BJ (cell line): ENCODE measurements around the gene PAFAH1B1. TPM values are rescaled to one million over a fixed set of nuclear protein-coding genes. Genes with fewer than 3 reads are reported as not detected.

Experiments used
- CTCF ChIA-PET: fragments of 350-600 bp; formaldehyde crosslinking; extraction: SDS; loops from one replicate; lab custom pipeline; 2021; ENCODE audit warnings: antibody characterized with exemption, inconsistent platforms; lab: Yijun Ruan, JAX
- POLR2A ChIA-PET: fragments of 300-600 bp; sonication (Branson Sonifier 250); formaldehyde crosslinking; extraction: SDS; loops from one replicate; lab custom pipeline; 2021; ENCODE audit warnings: antibody characterized with exemption; lab: Charles Lee
- DNase-seq: peaks from one replicate; pipeline ENCODE4 v3.0.0-alpha.2; 2011; ENCODE audit warnings: low read depth
- H3K27me3 ChIP-seq: 2 replicates; pipeline ENCODE4 v1.6.0; 2011; ENCODE audit warnings: low read length; ENCODE audit not compliant: control insufficient read depth, insufficient read depth
- H3K36me3 ChIP-seq: 2 replicates; pipeline ENCODE4 v1.5.1; 2011; ENCODE audit warnings: low read length; ENCODE audit not compliant: control insufficient read depth, insufficient read depth
- H3K4me3 ChIP-seq: 2 replicates; pipeline ENCODE4 v1.5.1; 2011; ENCODE audit warnings: low read depth, mild to moderate bottlenecking, control low read depth, low read length
- polyA plus RNA-seq: library from polyadenylated mRNA; depleted of rRNA; stranded (reverse); fragments of >200 nt; gene quantifications from 2 replicates; pipeline ENCODE4 v1.2.3, GENCODE V29; 2011
- TF ChIP-seq, protein P1 (sequence below): IDR thresholded peaks from 2 replicates; pipeline ENCODE4 v1.5.1; 2011; ENCODE audit warnings: low read depth, mild to moderate bottlenecking, control low read depth, inconsistent platforms, low read length, moderate library complexity; ENCODE audit not compliant: insufficient read depth

Gene PAFAH1B1
- polyA plus RNA-seq, 1 experiment = 66.2 TPM

GRCh38 chr17:2631211-2631610 is 37.8 kb downstream of the PAFAH1B1 start:
- ChIA-PET POLR2A (no interaction called here), CTCF (interaction anchor here (1.6 kb wide), 1 partner anchor 10 kb away, joined by 3 read pairs; no protein-coding TSS in a partner anchor)
- H3K27me3 ChIP-seq = no peaks in the 10 kb centered on the region
- no peaks in the 10 kb centered on the region for H3K36me3 ChIP-seq
- TF ChIP-seq, protein P1, sequence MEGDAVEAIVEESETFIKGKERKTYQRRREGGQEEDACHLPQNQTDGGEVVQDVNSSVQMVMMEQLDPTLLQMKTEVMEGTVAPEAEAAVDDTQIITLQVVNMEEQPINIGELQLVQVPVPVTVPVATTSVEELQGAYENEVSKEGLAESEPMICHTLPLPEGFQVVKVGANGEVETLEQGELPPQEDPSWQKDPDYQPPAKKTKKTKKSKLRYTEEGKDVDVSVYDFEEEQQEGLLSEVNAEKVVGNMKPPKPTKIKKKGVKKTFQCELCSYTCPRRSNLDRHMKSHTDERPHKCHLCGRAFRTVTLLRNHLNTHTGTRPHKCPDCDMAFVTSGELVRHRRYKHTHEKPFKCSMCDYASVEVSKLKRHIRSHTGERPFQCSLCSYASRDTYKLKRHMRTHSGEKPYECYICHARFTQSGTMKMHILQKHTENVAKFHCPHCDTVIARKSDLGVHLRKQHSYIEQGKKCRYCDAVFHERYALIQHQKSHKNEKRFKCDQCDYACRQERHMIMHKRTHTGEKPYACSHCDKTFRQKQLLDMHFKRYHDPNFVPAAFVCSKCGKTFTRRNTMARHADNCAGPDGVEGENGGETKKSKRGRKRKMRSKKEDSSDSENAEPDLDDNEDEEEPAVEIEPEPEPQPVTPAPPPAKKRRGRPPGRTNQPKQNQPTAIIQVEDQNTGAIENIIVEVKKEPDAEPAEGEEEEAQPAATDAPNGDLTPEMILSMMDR = no peak
- DNase-seq = no peak
- H3K4me3 ChIP-seq = no peak overlapping the region

GRCh38 chr17:2634361-2634960 is 41.0 kb downstream of the PAFAH1B1 start:
- TF ChIP-seq, protein P1 = no peak
- Histone ChIP-seq H3K4me3 (no peak overlapping the region), H3K36me3 (no peaks in the 10 kb centered on the region; the same call in none of the 2 replicates), H3K27me3 (no peaks in the 10 kb centered on the region)
- DNase-seq = no peak
- ChIA-PET CTCF (interaction anchor here (0.5 kb wide), 1 partner anchor 50 kb away, joined by 4 read pairs; no protein-coding TSS in a partner anchor), POLR2A (no interaction called here)

DNA sequence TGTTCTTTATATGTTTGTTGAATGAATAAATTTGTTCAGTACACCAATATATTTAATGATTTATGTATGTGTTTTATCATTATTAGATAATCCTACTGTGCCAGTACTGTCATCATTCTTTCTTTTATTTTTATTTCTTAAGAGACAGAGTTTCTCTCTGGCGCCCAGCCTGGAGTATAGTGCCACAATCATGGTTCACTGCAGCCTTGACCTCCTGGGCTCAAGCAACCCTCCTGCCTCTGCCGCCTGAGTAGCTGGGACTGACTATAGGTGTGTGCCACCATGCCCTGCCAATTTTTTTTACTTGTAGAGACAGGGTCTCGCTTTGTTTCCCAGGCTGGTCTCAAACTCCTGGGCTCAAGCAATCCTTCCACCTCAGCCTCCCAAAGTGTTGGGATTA is 41.8 kb downstream of the PAFAH1B1 start:
- no peaks in the 10 kb centered on the region; the same call in none of the 2 replicates for H3K36me3 ChIP-seq
- ChIA-PET POLR2A (no interaction called here), CTCF (no interaction called here)
- no peaks in the 10 kb centered on the region for H3K27me3 ChIP-seq
- TF ChIP-seq, protein P1 = no peak
- H3K4me3 ChIP-seq = no peak overlapping the region
- no peak for DNase-seq

DNA sequence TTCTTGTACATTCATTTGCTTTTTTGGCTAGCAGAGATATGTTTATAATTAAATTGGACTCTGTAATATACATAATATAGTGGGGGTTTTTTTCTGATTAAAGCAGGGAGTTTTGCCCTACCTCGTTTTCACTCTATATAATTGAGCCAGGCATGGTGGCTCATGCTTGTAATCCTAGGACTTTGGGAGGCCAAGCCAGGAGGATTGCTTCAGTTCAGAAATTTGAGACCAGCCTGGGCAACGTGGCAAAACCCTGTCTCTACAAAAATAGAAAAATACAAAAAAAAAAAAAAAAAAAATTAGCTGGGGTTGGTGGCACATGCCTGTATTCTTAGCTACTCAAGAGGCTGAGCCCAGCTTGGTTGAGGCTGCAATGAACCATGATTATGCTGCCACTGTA is 42.2 kb downstream of the PAFAH1B1 start:
- POLR2A ChIA-PET = interaction anchor here (0.6 kb wide), 1 partner anchor 26 kb away, joined by 20 read pairs; no protein-coding TSS in a partner anchor

More for the DNA sequence above, 42.2 kb downstream of the PAFAH1B1 start:
- Histone ChIP-seq H3K4me3 (no peak overlapping the region), H3K27me3 (no peaks in the 10 kb centered on the region), H3K36me3 (no peaks in the 10 kb centered on the region; the same call in none of the 2 replicates)
- CTCF ChIA-PET = no interaction called here
- DNase-seq = no peak
- TF ChIP-seq, protein P1 = no peak
